Muscle of back (tissue), 11 donors: ENCODE data around the gene CDK12. TPM values are rescaled to one million over a fixed set of nuclear protein-coding genes. Genes with fewer than 3 reads are reported as not detected.
A peak's percentile ranks its signal among the peaks of the same experiment; 100 is the strongest.
"Not testable (repeated sequence)": the region's sequence is repeated elsewhere in the genome, so short reads cannot be mapped to it uniquely, and the experiment has no call there.

ENCODE experiments used
- DNase-seq, 3 donors: peaks; one replicate each; pipeline versions ENCODE4 v3.0.0 to v3.0.0-alpha.2; 2013
- polyA plus RNA-seq, 10 donors: library from polyadenylated mRNA; unstranded; fragments of 120-200 nt; gene quantifications; one replicate each; pipeline ENCODE4 v1.2.1, GENCODE V29; 2013; ENCODE audit not compliant: insufficient read length in 10 of 10

Gene CDK12
- polyA plus RNA-seq, 10 donors: 23.4 to 42.2 (median 31.9) TPM

- not testable (repeated sequence) for DNase-seq
These were observed 26.2 kb downstream of the CDK12 start for GRCh38 chr17:39487490-39487889.

GRCh38 chr17:39487946-39488345 lies 26.7 kb downstream of the CDK12 start:
- DNase-seq: no peak

GRCh38 chr17:39496921-39497320 lies 35.6 kb downstream of the CDK12 start:
- not testable (repeated sequence) for DNase-seq

GRCh38 chr17:39507511-39507910 lies 46.2 kb downstream of the CDK12 start:
- DNase-seq: no peak

- no peak for DNase-seq
These were observed 47.7 kb downstream of the CDK12 start for GRCh38 chr17:39508987-39509386.

GRCh38 chr17:39513309-39513708 lies 52.0 kb downstream of the CDK12 start:
- no peak for DNase-seq

GRCh38 chr17:39513915-39514314 lies 52.6 kb downstream of the CDK12 start:
- no peak for DNase-seq

GRCh38 chr17:39517224-39517623 lies 55.9 kb downstream of the CDK12 start:
- DNase-seq: no peak

GRCh38 chr17:39525801-39526506 lies 64.7 kb downstream of the CDK12 start:
- no peak for DNase-seq

- peak in 1 of 3 donors; percentile 17 for DNase-seq
These were observed 66.0 kb downstream of the CDK12 start for GRCh38 chr17:39527220-39527813.

- DNase-seq: peak in 1 of 3 donors; percentile 11
These were observed 68.2 kb downstream of the CDK12 start for GRCh38 chr17:39529455-39529854.

GRCh38 chr17:39530513-39530912 lies 69.2 kb downstream of the CDK12 start:
- no peak for DNase-seq

- no peak for DNase-seq
These were observed 70.0 kb downstream of the CDK12 start for GRCh38 chr17:39531252-39531651.

GRCh38 chr17:39533891-39534290 lies 72.6 kb downstream of the CDK12 start:
- DNase-seq: no peak

- no peak for DNase-seq
These were observed 73.6 kb downstream of the CDK12 start for GRCh38 chr17:39534768-39535405.

GRCh38 chr17:39536468-39536867 lies 75.2 kb downstream of the CDK12 start:
- no peak for DNase-seq

- not testable (repeated sequence) for DNase-seq
These were observed 76.1 kb downstream of the CDK12 start for GRCh38 chr17:39537364-39537763.

- DNase-seq: no peak
These were observed 77.6 kb downstream of the CDK12 start for GRCh38 chr17:39538866-39539265.

- DNase-seq: peak in 1 of 3 donors; percentile 23
These were observed 79.3 kb downstream of the CDK12 start for GRCh38 chr17:39540611-39541010.

- DNase-seq: no peak
These were observed 80.4 kb downstream of the CDK12 start for GRCh38 chr17:39541652-39542051.

GRCh38 chr17:39543176-39543575 lies 81.9 kb downstream of the CDK12 start:
- no peak for DNase-seq

GRCh38 chr17:39543664-39544063 lies 82.4 kb downstream of the CDK12 start:
- DNase-seq: no peak

GRCh38 chr17:39544361-39544760 lies 83.1 kb downstream of the CDK12 start:
- not testable (repeated sequence) for DNase-seq
